KOPT-K1 (cell line): Measurements from ENCODE around the gene NSG2.
"Not testable (repeated sequence)": the region's sequence is repeated elsewhere in the genome, so short reads cannot be mapped to it uniquely, and the experiment has no call there.

Experiments used
- H3K27ac ChIP-seq: fragments of 200-600 bp; sonication (generic); 2 replicates; pipeline ENCODE4 v1.5.1; 2016; ENCODE audit warnings: antibody characterized with exemption, mild to moderate bottlenecking, low read depth, low read length; ENCODE audit not compliant: poor library complexity, severe bottlenecking
- H3K36me3 ChIP-seq: fragments of 200-600 bp; sonication (generic); 2 replicates; pipeline ENCODE4 v1.5.1; 2017; ENCODE audit warnings: antibody characterized with exemption, mild to moderate bottlenecking, low read length, moderate library complexity; ENCODE audit not compliant: insufficient read depth
- H3K9me3 ChIP-seq: fragments of 200-600 bp; sonication (generic); 2 replicates; pipeline ENCODE4 v1.5.1; 2017; ENCODE audit warnings: antibody characterized with exemption, low read length, mild to moderate bottlenecking; ENCODE audit not compliant: insufficient read depth, poor library complexity, severe bottlenecking

NSG2 gene

GRCh38 chr5:174045470-174046025, at the start of gene NSG2:
TSS of gene NSG2 (plus strand) at chr5:174045706. CDS start at chr5:174046756, 1,050 bp downstream.
- H3K27ac ChIP-seq = no peak within 1 kb of the TSS
- H3K9me3 ChIP-seq = no peaks in the 10 kb centered on the region
- H3K36me3 ChIP-seq = no peaks in the 10 kb centered on the region

GRCh38 chr5:173997331-173997730, 48.2 kb upstream of the NSG2 start:
- H3K36me3 ChIP-seq = no peaks in the 10 kb centered on the region
- H3K27ac ChIP-seq = no peak overlapping the region
- no peaks in the 10 kb centered on the region for H3K9me3 ChIP-seq

- H3K27ac ChIP-seq = no peak overlapping the region
- H3K9me3 ChIP-seq = no peaks in the 10 kb centered on the region
- no peaks in the 10 kb centered on the region for H3K36me3 ChIP-seq
Measured at GRCh38 chr5:173998531-173998930, 47.0 kb upstream of the NSG2 start.

- Histone ChIP-seq H3K9me3 (no peaks in the 10 kb centered on the region), H3K27ac (no peak overlapping the region), H3K36me3 (no peaks in the 10 kb centered on the region)
Measured at GRCh38 chr5:174000076-174000475, 45.4 kb upstream of the NSG2 start.

- H3K36me3 ChIP-seq = no peaks in the 10 kb centered on the region
- no peaks in the 10 kb centered on the region for H3K9me3 ChIP-seq
- H3K27ac ChIP-seq = no peak overlapping the region
Measured at GRCh38 chr5:174003795-174004194, 41.7 kb upstream of the NSG2 start.

GRCh38 chr5:174008922-174009321, 36.6 kb upstream of the NSG2 start:
- H3K27ac ChIP-seq = no peak overlapping the region
- H3K9me3 ChIP-seq = no peaks in the 10 kb centered on the region
- no peaks in the 10 kb centered on the region for H3K36me3 ChIP-seq

GRCh38 chr5:174010365-174010764, 35.1 kb upstream of the NSG2 start:
- Histone ChIP-seq H3K36me3 (no peaks in the 10 kb centered on the region), H3K27ac (no peak overlapping the region)

GRCh38 chr5:174011441-174011840, 34.1 kb upstream of the NSG2 start:
- H3K9me3 ChIP-seq = no peaks in the 10 kb centered on the region
- H3K36me3 ChIP-seq = no peaks in the 10 kb centered on the region
- H3K27ac ChIP-seq = no peak overlapping the region

More at GRCh38 chr5:174010365-174010764, 35.1 kb upstream of the NSG2 start:
- no peaks in the 10 kb centered on the region for H3K9me3 ChIP-seq

- H3K27ac ChIP-seq, H3K9me3 ChIP-seq, H3K36me3 ChIP-seq: not testable (repeated sequence)
Measured at GRCh38 chr5:174020069-174020927, 25.2 kb upstream of the NSG2 start.

GRCh38 chr5:174020928-174021304, 24.6 kb upstream of the NSG2 start:
- H3K36me3 ChIP-seq = no peaks in the 10 kb centered on the region
- no peak overlapping the region for H3K27ac ChIP-seq
- no peaks in the 10 kb centered on the region for H3K9me3 ChIP-seq

- H3K27ac ChIP-seq = no peak overlapping the region
- no peaks in the 10 kb centered on the region for H3K9me3 ChIP-seq
- no peaks in the 10 kb centered on the region for H3K36me3 ChIP-seq
Measured at GRCh38 chr5:174022384-174023095, 23.0 kb upstream of the NSG2 start.

GRCh38 chr5:174030286-174030685, 15.2 kb upstream of the NSG2 start:
- Histone ChIP-seq H3K36me3 (no peaks in the 10 kb centered on the region), H3K27ac (no peak overlapping the region), H3K9me3 (no peaks in the 10 kb centered on the region)

GRCh38 chr5:174044466-174045254, 846 bp upstream of the NSG2 start:
- H3K27ac ChIP-seq = no peak overlapping the region
- no peaks in the 10 kb centered on the region for H3K9me3 ChIP-seq
- H3K36me3 ChIP-seq = no peaks in the 10 kb centered on the region

GRCh38 chr5:174046558-174046957, 1.1 kb downstream of the NSG2 start:
- Histone ChIP-seq H3K27ac (no peak overlapping the region), H3K36me3 (no peaks in the 10 kb centered on the region), H3K9me3 (no peaks in the 10 kb centered on the region)
